ENCODE data around the gene ARID1B. TPM values are rescaled to one million over a fixed set of nuclear protein-coding genes. Genes with fewer than 3 reads are reported as not detected.

Gene ARID1B
- total RNA-seq, 1 donor from 2014 or later: 97.2 TPM

DNA sequence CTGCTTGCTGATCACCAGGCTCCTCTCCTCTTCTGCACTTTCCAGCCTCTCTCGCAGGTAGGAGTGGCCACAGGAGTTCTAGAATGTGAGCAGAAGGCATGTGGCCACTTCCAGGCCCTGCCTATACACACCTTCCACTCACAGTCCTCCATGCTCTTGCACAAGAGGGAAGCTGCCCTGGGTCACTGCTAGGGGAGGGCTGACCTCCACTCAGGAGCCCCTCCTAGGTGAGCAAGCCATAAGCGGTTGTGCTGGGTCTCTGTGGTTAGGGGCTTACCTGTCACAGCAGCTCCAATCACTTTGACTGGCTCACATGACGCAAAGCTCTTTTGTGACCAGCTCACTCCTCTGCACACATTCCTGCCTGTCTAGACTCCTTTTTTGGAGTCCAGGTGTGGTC is 477.9 kb downstream of the ARID1B start:
- Mint-ChIP-seq H3K4me3 (peak overlapping the region; percentile 45), H3K36me3 (no peaks in the 10 kb centered on the region), H3K27ac (peak overlapping the region; percentile 77), H3K27me3 (no peaks in the 10 kb centered on the region), H3K4me1 (ENCODE audit: unreplicated experiment) (peaks cover 15% of the 10 kb centered on the region), H3K9me3 (no peaks in the 10 kb centered on the region)
- no peak for TF ChIP-seq CTCF (conservative IDR thresholded peaks at IDR 0.05)
- no peak for DNase-seq (ENCODE audit: extremely low spot score, unreplicated experiment)

GRCh38 chr6:157258878-157259277 is 481.7 kb downstream of the ARID1B start:
- Mint-ChIP-seq H3K9me3 (no peaks in the 10 kb centered on the region), H3K27me3 (no peaks in the 10 kb centered on the region), H3K36me3 (no peaks in the 10 kb centered on the region), H3K4me1 (ENCODE audit: unreplicated experiment) (peaks cover 10% of the 10 kb centered on the region), H3K27ac (no peak overlapping the region), H3K4me3 (no peak overlapping the region)
- TF ChIP-seq CTCF (conservative IDR thresholded peaks at IDR 0.05): no peak
- no peak for DNase-seq (ENCODE audit: extremely low spot score, unreplicated experiment)

DNA sequence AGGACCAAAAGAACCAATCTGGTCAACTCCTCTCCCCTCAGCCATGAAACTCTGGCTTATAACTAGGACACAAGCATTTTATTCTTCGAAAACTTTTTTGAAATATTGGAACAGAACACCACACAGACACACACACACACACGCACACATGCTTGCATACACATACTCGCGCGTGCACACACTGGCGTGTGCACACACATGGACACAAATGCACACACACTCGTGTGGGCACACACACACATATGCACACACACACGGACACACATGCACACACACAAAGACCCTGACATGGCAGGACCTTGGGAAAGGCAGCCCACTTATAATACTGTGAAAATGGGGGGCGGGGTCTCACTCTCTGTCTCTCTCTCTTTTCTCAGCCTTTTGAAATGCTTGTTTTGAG is 482.3 kb downstream of the ARID1B start:
- H3K9me3 Mint-ChIP-seq: no peaks in the 10 kb centered on the region
- no peak for TF ChIP-seq CTCF (conservative IDR thresholded peaks at IDR 0.05)

More for the DNA sequence above, 482.3 kb downstream of the ARID1B start:
- H3K4me3 Mint-ChIP-seq: no peak overlapping the region
- DNase-seq (ENCODE audit: extremely low spot score, unreplicated experiment): no peak
- no peaks in the 10 kb centered on the region for H3K36me3 Mint-ChIP-seq
- H3K27me3 Mint-ChIP-seq: no peaks in the 10 kb centered on the region
- H3K4me1 Mint-ChIP-seq (ENCODE audit: unreplicated experiment): peaks cover 10% of the 10 kb centered on the region
- no peak overlapping the region for H3K27ac Mint-ChIP-seq

Small RNA genes lying within 50 kb of the gene (microRNA-seq; reads per million reads assigned to microRNA genes)
- gene MIR4466: not detected
